GM23338 (cell line): ENCODE results near the gene NUDT5. TPM values are rescaled to one million over a fixed set of nuclear protein-coding genes. Genes with fewer than 3 reads are reported as not detected.

Experiments used
- ATAC-seq: fragments of 200-7000 bp; cut with Tn5 transposase; 3 replicates; pipeline ENCODE4 v1.9.1; 2020
- DNase-seq: peaks from one replicate; pipeline ENCODE4 v3.0.0-alpha.2; 2015; ENCODE audit warnings: low spot score
- H2AFZ ChIP-seq: fragments of 200-600 bp; sonication (generic); 2 replicates; pipeline ENCODE4 v1.8.0; 2016; ENCODE audit warnings: antibody characterized with exemption, mild to moderate bottlenecking, moderate library complexity
- H3F3A ChIP-seq: fragments of 200-600 bp; sonication (generic); replicated peaks from 2 replicates; pipeline ENCODE4 v1.8.0; 2017; ENCODE audit warnings: antibody characterized with exemption, mixed run types, low read depth
- H3K27ac ChIP-seq: fragments of 200-600 bp; sonication (generic); 2 replicates; pipeline ENCODE4 v1.6.1; 2016; ENCODE audit warnings: low read depth
- H3K27me3 ChIP-seq: fragments of 200-600 bp; sonication (generic); 2 replicates; pipeline ENCODE4 v1.8.0; 2016; ENCODE audit warnings: mild to moderate bottlenecking, mixed run types, moderate library complexity; ENCODE audit not compliant: insufficient read depth
- H3K36me3 ChIP-seq: fragments of 200-600 bp; sonication (generic); 2 replicates; pipeline ENCODE4 v1.8.0; 2016; ENCODE audit warnings: mild to moderate bottlenecking; ENCODE audit not compliant: insufficient read depth
- H3K4me1 ChIP-seq: fragments of 200-600 bp; sonication (generic); 2 replicates; pipeline ENCODE4 v1.8.0; 2016; ENCODE audit warnings: mild to moderate bottlenecking, moderate library complexity; ENCODE audit not compliant: insufficient read depth
- H3K4me2 ChIP-seq: fragments of 200-600 bp; sonication (generic); 2 replicates; pipeline ENCODE4 v1.7.1; 2017; ENCODE audit warnings: mixed run types
- H3K4me3 ChIP-seq: fragments of 200-600 bp; sonication (generic); 2 replicates; pipeline ENCODE4 v1.6.1; 2016; ENCODE audit warnings: mixed run types
- H3K79me2 ChIP-seq: fragments of 200-600 bp; sonication (generic); replicated peaks from 2 replicates; pipeline ENCODE4 v1.8.0; 2017; ENCODE audit warnings: mild to moderate bottlenecking; ENCODE audit not compliant: insufficient read depth
- H3K9me2 ChIP-seq: fragments of 200-600 bp; sonication (generic); 2 replicates; pipeline ENCODE4 v1.8.0; 2017; ENCODE audit not compliant: insufficient read depth
- H4K20me1 ChIP-seq: fragments of 200-600 bp; sonication (generic); replicated peaks from 2 replicates; pipeline ENCODE4 v1.8.0; 2017; ENCODE audit warnings: mild to moderate bottlenecking; ENCODE audit not compliant: insufficient read depth
- H3K27ac Mint-ChIP-seq: 2 replicates; pipeline ENCODE4 v1.8.0; 2020; ENCODE audit warnings: inconsistent platforms, mild to moderate bottlenecking, moderate library complexity, mixed read lengths
- H3K27me3 Mint-ChIP-seq: 3 replicates; pipeline ENCODE4 v1.8.0; 2022; ENCODE audit warnings: low read depth, mild to moderate bottlenecking, moderate library complexity, mixed read lengths, inconsistent platforms; ENCODE audit not compliant: insufficient read depth, poor library complexity
- H3K36me3 Mint-ChIP-seq: 3 replicates; pipeline ENCODE4 v1.8.0; 2021; ENCODE audit warnings: low read depth, mild to moderate bottlenecking, inconsistent platforms, moderate library complexity, mixed read lengths
- H3K4me1 Mint-ChIP-seq: 3 replicates; pipeline ENCODE4 v1.8.0; 2020; ENCODE audit warnings: mild to moderate bottlenecking, inconsistent platforms, mixed read lengths
- H3K4me3 Mint-ChIP-seq: 3 replicates; pipeline ENCODE4 v1.8.0; 2021; ENCODE audit warnings: moderate library complexity, mild to moderate bottlenecking, inconsistent platforms, mixed read lengths
- H3K9me3 Mint-ChIP-seq: 3 replicates; pipeline ENCODE4 v1.8.0; 2020; ENCODE audit warnings: moderate library complexity, mild to moderate bottlenecking, inconsistent platforms, mixed read lengths
- CREB1 ChIP-seq: fragments of 250-450 bp; sonication (Bioruptor Pico); IDR thresholded peaks from 2 replicates; pipeline ENCODE4 v1.5.0; 2020; ENCODE audit warnings: low read depth, mild to moderate bottlenecking, moderate library complexity
- EZH2 ChIP-seq: fragments of 200-600 bp; sonication (generic); IDR thresholded peaks from one replicate; pipeline ENCODE4 v1.8.0; 2017; ENCODE audit warnings: antibody characterized with exemption, mild to moderate bottlenecking, low read depth; ENCODE audit not compliant: unreplicated experiment
- JUNB ChIP-seq: IDR thresholded peaks from one replicate; pipeline ENCODE4 v1.6.1; 2016; ENCODE audit warnings: antibody characterized with exemption; ENCODE audit not compliant: unreplicated experiment
- NANOG ChIP-seq: IDR thresholded peaks from 2 replicates; pipeline ENCODE4 v1.6.1; 2016; ENCODE audit warnings: antibody characterized with exemption, borderline replicate concordance
- POLR2AphosphoS5 ChIP-seq: IDR thresholded peaks from 2 replicates; pipeline ENCODE4 v1.6.1; 2016; ENCODE audit warnings: antibody characterized with exemption, low read depth
- REST ChIP-seq: IDR thresholded peaks from one replicate; pipeline ENCODE4 v1.6.1; 2018; ENCODE audit warnings: antibody characterized with exemption; ENCODE audit not compliant: unreplicated experiment
- ZNF114 ChIP-seq: fragments of 250-450 bp; sonication (Bioruptor Pico); IDR thresholded peaks from 2 replicates; pipeline ENCODE4 v1.5.0; 2020; ENCODE audit warnings: mild to moderate bottlenecking, moderate library complexity
- ZNF462 ChIP-seq: fragments of 250-450 bp; sonication (Bioruptor Pico); IDR thresholded peaks from 2 replicates; pipeline ENCODE4 v1.5.0; 2020; ENCODE audit warnings: mild to moderate bottlenecking, moderate library complexity
- polyA plus RNA-seq: library from polyadenylated mRNA; unstranded; fragments of >200 nt; fragmentation: Nextera tagmentation; extraction: Ambion mirVana; gene quantifications from 2 replicates; pipeline ENCODE4 v1.2.1, GENCODE V29; 2016
- total RNA-seq: library from RNA; depleted of rRNA; stranded (reverse); fragments of >200 nt; shearing (Covaris generic); gene quantifications from 2 replicates; pipeline ENCODE4 v1.2.3, GENCODE V29; 2014

Gene NUDT5
- total and polyA plus RNA-seq, 2 experiments from 2014 or later: 94.3 to 255 TPM

GRCh38 chr10:12187321-12187905 lies 8.3 kb downstream of the NUDT5 start (continued):
- TF ChIP-seq ZNF462 (CRISPR knock-in tag): no peak

- Mint-ChIP-seq H3K27ac (no peak overlapping the region), H3K4me3 (no peak overlapping the region), H3K4me1 (peaks cover 14% of the 10 kb centered on the region), H3K36me3 (peaks cover 36% of the 10 kb centered on the region), H3K27me3 (peaks cover 3% of the 10 kb centered on the region), H3K9me3 (0 out of 3 replicates have a peak, but pooled peaks cover 3% of the 10 kb centered on the region)
- H3K27me3 ChIP-seq: no peaks in the 10 kb centered on the region
- DNase-seq (no peak), ATAC-seq (no peak)
- H3K4me1 ChIP-seq: peaks cover 1% of the 10 kb centered on the region
- H3K4me2 ChIP-seq: no peak overlapping the region
- H4K20me1 ChIP-seq: peaks cover 17% of the 10 kb centered on the region
- peaks cover 51% of the 10 kb centered on the region for H3K79me2 ChIP-seq
- H3F3A ChIP-seq: no peaks in the 10 kb centered on the region
- no peak overlapping the region for H2AFZ ChIP-seq
- no peaks in the 10 kb centered on the region for H3K9me2 ChIP-seq
- no peak overlapping the region for H3K27ac ChIP-seq
- H3K4me3 ChIP-seq: no peak overlapping the region
- peaks cover 13% of the 10 kb centered on the region; the same call in 1 of the 2 replicates for H3K36me3 ChIP-seq
- no peak for TF ChIP-seq EZH2
- no peak for TF ChIP-seq ZNF114 (CRISPR knock-in tag)
- TF ChIP-seq POLR2AphosphoS5: no peak
- TF ChIP-seq CREB1 (CRISPR knock-in tag): no peak
- TF ChIP-seq REST: no peak
- TF ChIP-seq JUNB: no peak
- no peak for TF ChIP-seq NANOG
Measured at GRCh38 chr10:12186323-12186722, 9.4 kb downstream of the NUDT5 start.
